ENCODE measurements around the gene ACOT13. TPM values are rescaled to one million over a fixed set of nuclear protein-coding genes. Genes with fewer than 3 reads are reported as not detected.

ACOT13 gene
- total and polyA plus RNA-seq, 8 donors: 23.3 to 25.2 (median 24.4) TPM

DNA sequence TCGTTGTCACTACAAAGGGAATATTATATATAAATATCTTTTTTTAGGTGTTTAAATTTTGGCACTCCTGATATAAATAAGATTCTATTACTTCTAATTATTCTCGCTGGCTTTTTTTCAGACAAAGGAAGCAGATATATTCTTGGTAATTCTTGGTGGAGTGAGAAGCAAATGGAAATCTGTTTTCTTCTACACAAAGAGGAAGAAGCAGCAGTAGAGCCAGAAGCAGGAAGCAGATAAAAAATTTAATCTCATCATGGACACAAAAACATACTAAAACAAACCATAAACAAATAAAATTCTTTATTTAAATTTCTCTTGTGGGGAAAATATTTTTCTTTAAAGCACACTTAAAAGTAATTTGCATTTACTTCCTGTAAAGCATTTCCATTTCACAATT, 17.2 kb upstream of the ACOT13 start:
- Histone ChIP-seq H3K9me3 (no peaks in the 10 kb centered on the region), H3K36me3 (peaks cover 0 to 56% of the 10 kb centered on the region in 2 donors), H3K4me3 (no peak overlapping the region), H3K4me1 (peaks cover 0 to 9% of the 10 kb centered on the region in 2 donors), H3K27ac (no peak overlapping the region), H3K27me3 (peaks cover 8 to 9% of the 10 kb centered on the region in 2 donors)
- no peak for DNase-seq
- TF ChIP-seq, protein P1, sequence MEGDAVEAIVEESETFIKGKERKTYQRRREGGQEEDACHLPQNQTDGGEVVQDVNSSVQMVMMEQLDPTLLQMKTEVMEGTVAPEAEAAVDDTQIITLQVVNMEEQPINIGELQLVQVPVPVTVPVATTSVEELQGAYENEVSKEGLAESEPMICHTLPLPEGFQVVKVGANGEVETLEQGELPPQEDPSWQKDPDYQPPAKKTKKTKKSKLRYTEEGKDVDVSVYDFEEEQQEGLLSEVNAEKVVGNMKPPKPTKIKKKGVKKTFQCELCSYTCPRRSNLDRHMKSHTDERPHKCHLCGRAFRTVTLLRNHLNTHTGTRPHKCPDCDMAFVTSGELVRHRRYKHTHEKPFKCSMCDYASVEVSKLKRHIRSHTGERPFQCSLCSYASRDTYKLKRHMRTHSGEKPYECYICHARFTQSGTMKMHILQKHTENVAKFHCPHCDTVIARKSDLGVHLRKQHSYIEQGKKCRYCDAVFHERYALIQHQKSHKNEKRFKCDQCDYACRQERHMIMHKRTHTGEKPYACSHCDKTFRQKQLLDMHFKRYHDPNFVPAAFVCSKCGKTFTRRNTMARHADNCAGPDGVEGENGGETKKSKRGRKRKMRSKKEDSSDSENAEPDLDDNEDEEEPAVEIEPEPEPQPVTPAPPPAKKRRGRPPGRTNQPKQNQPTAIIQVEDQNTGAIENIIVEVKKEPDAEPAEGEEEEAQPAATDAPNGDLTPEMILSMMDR (IDR thresholded peaks at IDR 0.05): no peak
- intact Hi-C loops (cut with DNase I): no loop called here
- no peak for ATAC-seq

DNA sequence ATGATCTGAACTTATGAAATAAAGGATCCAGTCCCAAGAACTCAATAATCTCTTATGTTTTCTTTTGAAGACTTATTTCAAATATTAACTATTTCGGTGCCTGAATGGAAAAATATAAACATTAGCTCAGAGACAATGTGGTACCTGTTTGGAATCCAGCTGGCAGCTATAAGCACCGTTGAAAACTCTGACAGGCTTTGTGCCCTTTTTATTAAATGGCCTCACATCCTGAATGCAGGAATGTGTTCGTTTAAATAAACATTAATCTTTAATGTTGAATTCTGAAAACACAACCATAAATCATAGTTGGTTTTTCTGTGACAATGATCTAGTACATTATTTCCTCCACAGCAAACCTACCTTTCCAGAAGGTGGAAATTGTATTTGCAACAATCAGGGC, 16.5 kb upstream of the ACOT13 start:
- Histone ChIP-seq H3K9me3 (no peaks in the 10 kb centered on the region), H3K27ac (no peak overlapping the region), H3K36me3 (peaks cover 0 to 58% of the 10 kb centered on the region in 2 donors), H3K4me1 (peaks cover 0 to 9% of the 10 kb centered on the region in 2 donors), H3K4me3 (no peak overlapping the region), H3K27me3 (peaks cover 1 to 3% of the 10 kb centered on the region in 2 donors)
- intact Hi-C loops (cut with DNase I): no loop called here
- DNase-seq (no peak), ATAC-seq (no peak)
- TF ChIP-seq, protein P1 (IDR thresholded peaks at IDR 0.05): no peak

DNA sequence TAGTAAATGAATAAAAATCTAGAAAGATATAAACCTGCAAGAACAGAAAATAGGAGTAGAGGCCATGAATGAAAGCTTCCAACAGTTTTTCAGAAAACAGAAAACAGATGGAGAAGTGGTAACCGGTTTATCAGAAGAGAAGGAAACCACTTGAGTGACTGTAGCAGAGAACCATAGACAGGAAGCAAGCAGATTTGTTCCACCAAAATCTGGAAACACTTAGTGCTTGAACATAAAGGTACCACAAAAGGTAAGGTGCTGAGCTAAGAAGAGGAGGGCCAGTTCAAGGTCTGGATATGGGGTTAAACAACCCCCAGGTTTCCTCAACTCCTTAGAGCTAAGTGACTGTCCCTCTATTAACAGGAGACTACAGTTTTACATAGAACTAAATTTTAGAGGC, 11.7 kb upstream of the ACOT13 start:
- Histone ChIP-seq H3K36me3 (peaks cover 0 to 50% of the 10 kb centered on the region in 2 donors), H3K27me3 (no peaks in the 10 kb centered on the region), H3K27ac (no peak overlapping the region), H3K4me1 (peaks cover 3 to 20% of the 10 kb centered on the region in 2 donors), H3K9me3 (no peaks in the 10 kb centered on the region), H3K4me3 (no peak overlapping the region)
- DNase-seq: no peak
- TF ChIP-seq, protein P1 (IDR thresholded peaks at IDR 0.05): no peak
- intact Hi-C loops (cut with DNase I): no loop called here
- no peak for ATAC-seq

DNA sequence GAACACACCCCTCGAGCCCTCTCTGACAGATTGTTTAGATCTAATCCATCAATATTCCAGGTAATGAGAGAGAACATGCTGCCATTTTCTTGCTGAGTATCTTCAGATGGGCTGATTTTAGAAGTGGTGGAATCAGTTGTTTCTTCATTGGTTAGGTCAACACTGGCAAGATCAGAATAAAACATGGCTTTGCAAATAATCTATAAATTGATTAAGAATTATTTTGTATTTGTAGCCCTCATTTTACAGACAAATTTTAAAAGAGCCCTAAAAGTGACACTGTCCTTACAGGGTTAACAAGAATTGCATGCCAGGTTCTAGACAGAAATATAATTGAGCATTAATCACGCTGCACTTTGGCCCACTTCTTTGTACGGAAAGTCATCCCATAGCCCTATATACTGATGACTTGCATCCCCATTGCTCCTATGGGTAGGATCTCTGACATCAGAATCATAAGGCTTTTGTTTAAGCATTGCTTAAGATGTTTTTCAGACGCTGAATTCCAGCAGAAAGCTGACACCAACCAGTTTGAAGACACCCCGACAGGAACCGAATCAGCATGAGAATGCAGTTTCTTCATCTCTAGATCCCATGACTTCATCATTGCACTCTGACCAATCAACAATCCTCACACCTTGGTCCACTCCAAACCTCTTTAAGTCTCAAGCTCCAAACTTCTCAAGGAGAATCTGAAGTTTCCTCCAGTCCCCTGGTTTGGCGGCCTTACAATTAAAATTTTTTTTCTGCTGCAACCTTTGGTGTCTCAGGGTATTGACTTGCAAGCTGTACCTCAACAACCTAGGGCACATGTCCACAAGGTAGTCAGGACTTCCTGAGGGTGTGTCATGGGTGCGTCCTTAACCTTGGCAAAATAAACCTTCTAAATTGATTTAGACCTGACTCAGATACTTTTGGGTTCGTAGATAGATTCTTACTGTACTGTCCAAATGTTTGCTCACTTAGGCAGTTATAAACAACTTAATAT, 8.0 kb upstream of the ACOT13 start:
- H3K27ac ChIP-seq: peak overlapping the region; percentile 60 to 65
- peak; percentile 88 for ATAC-seq
- no peaks in the 10 kb centered on the region for H3K9me3 ChIP-seq
- DNase-seq: no peak
- H3K4me3 ChIP-seq: no peak overlapping the region
- H3K36me3 ChIP-seq: peaks cover 0 to 31% of the 10 kb centered on the region in 2 donors
- no peaks in the 10 kb centered on the region for H3K27me3 ChIP-seq
- TF ChIP-seq, protein P1 (IDR thresholded peaks at IDR 0.05): no peak
- H3K4me1 ChIP-seq: peaks cover 3 to 23% of the 10 kb centered on the region in 2 donors
- intact Hi-C loops (cut with DNase I): no loop called here

DNA sequence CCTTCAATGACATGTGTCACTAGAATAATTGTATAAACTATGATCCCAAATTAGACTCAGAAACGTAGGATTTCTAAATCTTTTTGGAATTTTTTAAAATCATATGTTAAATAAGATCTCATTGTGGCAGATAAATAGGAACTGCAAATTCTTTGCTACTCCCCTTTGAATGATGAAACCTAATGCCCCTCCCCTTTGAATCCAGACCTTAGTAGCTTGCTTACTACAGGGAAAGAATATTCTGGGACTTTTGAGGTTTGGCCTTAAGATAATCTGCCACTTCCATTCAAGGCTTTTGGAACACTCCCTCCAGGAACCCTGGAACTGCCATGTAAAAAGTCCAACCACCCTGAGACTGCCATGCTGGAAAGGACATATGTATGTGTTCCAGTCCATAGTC, 7.3 kb upstream of the ACOT13 start:
- intact Hi-C loops (cut with DNase I): no loop called here

More for the DNA sequence above, 7.3 kb upstream of the ACOT13 start:
- no peaks in the 10 kb centered on the region for H3K27me3 ChIP-seq
- no peak for DNase-seq
- no peaks in the 10 kb centered on the region for H3K9me3 ChIP-seq
- TF ChIP-seq, protein P1 (IDR thresholded peaks at IDR 0.05): no peak
- H3K4me3 ChIP-seq: no peak overlapping the region
- H3K4me1 ChIP-seq: peaks cover 3 to 30% of the 10 kb centered on the region in 2 donors
- H3K36me3 ChIP-seq: peaks cover 0 to 30% of the 10 kb centered on the region in 2 donors
- ATAC-seq: peak; percentile 56
- H3K27ac ChIP-seq: peak overlapping the region; percentile 60 to 65

Data from left lung (tissue), 10 donors.